BE2C (cell line): Measurements from ENCODE around the gene EPS8L1.
A peak's percentile ranks its signal among the peaks of the same experiment; 100 is the strongest.

Experiments
- DNase-seq: peaks from one replicate; pipeline ENCODE4 v3.0.0-alpha.2; 2020
- H3K27me3 ChIP-seq: fragments of 250-450 bp; sonication (Bioruptor Pico); 2 replicates; pipeline ENCODE4 v1.5.1; 2020; ENCODE audit warnings: mild to moderate bottlenecking
- H3K36me3 ChIP-seq: fragments of 250-450 bp; sonication (Bioruptor Pico); 2 replicates; pipeline ENCODE4 v1.5.1; 2020; ENCODE audit warnings: mild to moderate bottlenecking
- H3K4me1 ChIP-seq: fragments of 250-450 bp; sonication (Bioruptor Pico); 2 replicates; pipeline ENCODE4 v1.5.1; 2020
- H3K4me3 ChIP-seq: 2 replicates; pipeline ENCODE4 v1.5.1; 2011; ENCODE audit warnings: low read depth, low read length
- H3K9me3 ChIP-seq: fragments of 250-450 bp; sonication (Bioruptor Pico); 2 replicates; pipeline ENCODE4 v1.5.1; 2020
- CTCF ChIP-seq: IDR thresholded peaks from 2 replicates; pipeline ENCODE4 v1.5.1; 2012; ENCODE audit warnings: mild to moderate bottlenecking, low read depth, low read length

The EPS8L1 gene

GRCh38 chr19:55112777-55113569, 37.3 kb downstream of the EPS8L1 start:
- no peak for DNase-seq
- Histone ChIP-seq H3K36me3 (peaks cover 9% of the 10 kb centered on the region), H3K4me3 (no peak overlapping the region), H3K9me3 (no peaks in the 10 kb centered on the region), H3K27me3 (no peaks in the 10 kb centered on the region), H3K4me1 (no peaks in the 10 kb centered on the region)
- TF ChIP-seq CTCF = no peak

GRCh38 chr19:55113570-55114039, 37.9 kb downstream of the EPS8L1 start:
- H3K4me1 ChIP-seq = no peaks in the 10 kb centered on the region
- H3K9me3 ChIP-seq = no peaks in the 10 kb centered on the region
- H3K36me3 ChIP-seq = peaks cover 9% of the 10 kb centered on the region
- no peak for DNase-seq
- H3K4me3 ChIP-seq = no peak overlapping the region
- no peaks in the 10 kb centered on the region for H3K27me3 ChIP-seq
- TF ChIP-seq CTCF = no peak

- Histone ChIP-seq H3K4me3 (no peak overlapping the region), H3K9me3 (no peaks in the 10 kb centered on the region), H3K36me3 (0 out of 2 replicates have a peak, but pooled peaks cover 2% of the 10 kb centered on the region), H3K4me1 (no peaks in the 10 kb centered on the region), H3K27me3 (peaks cover under 1% of the 10 kb centered on the region)
- no peak for DNase-seq
- no peak for TF ChIP-seq CTCF
These were observed 39.0 kb downstream of the EPS8L1 start for GRCh38 chr19:55114566-55115145.

- TF ChIP-seq CTCF = no peak
- Histone ChIP-seq H3K4me1 (no peaks in the 10 kb centered on the region), H3K27me3 (peaks cover 5% of the 10 kb centered on the region), H3K4me3 (peak overlapping the region; percentile 94), H3K36me3 (0 out of 2 replicates have a peak, but pooled peaks cover 2% of the 10 kb centered on the region), H3K9me3 (no peaks in the 10 kb centered on the region)
- no peak for DNase-seq
These were observed 39.9 kb downstream of the EPS8L1 start for GRCh38 chr19:55115446-55116065.

- Histone ChIP-seq H3K4me1 (no peaks in the 10 kb centered on the region), H3K4me3 (peak overlapping the region; percentile 94), H3K27me3 (peaks cover 13% of the 10 kb centered on the region), H3K9me3 (no peaks in the 10 kb centered on the region), H3K36me3 (0 out of 2 replicates have a peak, but pooled peaks cover 2% of the 10 kb centered on the region)
- no peak for TF ChIP-seq CTCF
- peak; percentile 65 for DNase-seq
These were observed 40.7 kb downstream of the EPS8L1 start for GRCh38 chr19:55116232-55116858.
